ENCODE results near the gene ACOT13.

- TF ChIP-seq CTCF (IDR thresholded peaks at IDR 0.05), result no peak
- no peak for TF ChIP-seq POLR2A (IDR thresholded peaks at IDR 0.05; ENCODE audit: low read depth)
- TF ChIP-seq POLR2AphosphoS5 (IDR thresholded peaks at IDR 0.05), result no peak
- no peak for TF ChIP-seq EP300 (IDR thresholded peaks at IDR 0.05)
Observed at GRCh38 chr6:24690593-24690992, 23.7 kb downstream of the ACOT13 start.

All from esophagus muscularis mucosa (tissue), 4 donors.